NCI-H1417 treated with DMSO at 0.1 percent for 48 hours (cell line): ENCODE data around the gene NFASC.

Experiments used
- DNase-seq: peaks from one replicate; lab custom pipeline; 2025; lab: John Stamatoyannopoulos, UW

The NFASC gene

DNA sequence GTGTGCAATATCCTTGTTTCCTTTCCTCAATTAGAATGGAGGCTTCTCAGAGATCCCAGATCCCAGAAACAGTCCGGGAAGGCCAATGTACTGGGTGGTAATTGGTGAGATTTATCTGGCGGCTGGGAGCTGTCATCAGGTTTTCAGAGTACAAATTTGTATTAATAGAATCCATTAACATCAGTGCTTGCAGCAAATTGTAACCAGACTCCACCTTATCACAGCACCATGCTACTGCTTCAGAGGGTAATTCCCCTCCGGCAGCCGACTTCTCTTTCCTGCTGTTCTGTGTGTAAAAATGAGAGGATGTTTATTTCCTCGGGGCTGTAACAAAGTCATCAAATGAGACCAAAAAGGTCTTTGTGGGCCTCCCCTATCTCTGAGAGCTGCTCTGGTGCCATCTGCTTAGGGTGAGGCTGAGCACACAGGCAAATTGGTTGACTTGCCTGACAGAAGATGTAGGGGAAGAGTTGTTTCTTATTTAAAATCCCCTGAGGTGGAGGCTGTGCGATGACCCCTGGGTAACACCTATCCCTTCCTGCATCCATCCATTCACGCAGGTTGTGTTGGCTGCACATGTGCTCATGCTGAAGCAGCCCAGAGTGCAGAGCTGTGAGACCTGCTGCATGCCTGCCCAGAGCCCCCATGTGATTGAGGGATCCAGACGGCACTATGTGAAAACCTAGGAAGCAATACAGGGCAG lies 19.2 kb downstream of the NFASC start:
- no peak for DNase-seq

DNA sequence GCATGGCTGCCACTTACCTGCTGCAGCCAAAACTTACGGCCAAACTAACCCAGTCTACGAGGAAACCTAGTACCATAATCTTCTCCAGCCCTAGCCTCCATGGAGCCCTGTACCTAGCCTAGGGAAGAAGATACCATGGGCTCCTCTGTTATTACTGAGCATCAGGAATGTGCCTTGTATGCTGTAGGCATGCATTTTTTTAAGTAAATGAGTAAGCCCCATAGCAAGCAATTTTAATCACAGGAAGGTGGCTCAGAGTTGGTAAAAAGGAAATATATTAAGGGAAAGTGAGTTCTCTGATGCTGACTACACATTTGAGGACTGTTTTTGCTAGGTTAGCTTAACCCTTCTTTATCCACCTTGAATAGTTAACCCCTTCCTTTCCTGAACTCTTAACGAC lies 21.2 kb downstream of the NFASC start:
- DNase-seq: no peak

GRCh38 chr1:204894031-204894430 lies 23.4 kb downstream of the NFASC start:
- DNase-seq: no peak

DNA sequence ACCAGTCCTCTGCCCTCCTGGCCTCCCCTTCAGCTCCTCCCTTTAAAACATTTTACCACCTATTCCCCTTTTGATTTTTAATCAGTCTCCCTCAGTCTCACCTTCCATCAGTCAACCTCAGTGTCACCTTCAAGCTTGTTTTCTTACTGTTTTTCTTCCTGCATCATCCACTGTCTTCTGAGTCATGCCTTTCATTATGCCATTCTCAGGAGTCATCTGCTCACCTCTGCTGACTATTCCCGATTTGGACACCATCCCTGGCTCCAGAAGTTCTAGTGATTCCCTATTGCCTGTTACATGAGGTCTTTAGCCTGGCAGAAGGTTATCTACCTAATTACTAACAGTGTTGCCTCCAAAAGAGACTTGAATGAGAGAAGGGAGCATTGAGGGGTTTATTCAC lies 23.9 kb downstream of the NFASC start:
- no peak for DNase-seq

- no peak for DNase-seq
Measured at GRCh38 chr1:204896023-204896422, 25.4 kb downstream of the NFASC start.

DNA sequence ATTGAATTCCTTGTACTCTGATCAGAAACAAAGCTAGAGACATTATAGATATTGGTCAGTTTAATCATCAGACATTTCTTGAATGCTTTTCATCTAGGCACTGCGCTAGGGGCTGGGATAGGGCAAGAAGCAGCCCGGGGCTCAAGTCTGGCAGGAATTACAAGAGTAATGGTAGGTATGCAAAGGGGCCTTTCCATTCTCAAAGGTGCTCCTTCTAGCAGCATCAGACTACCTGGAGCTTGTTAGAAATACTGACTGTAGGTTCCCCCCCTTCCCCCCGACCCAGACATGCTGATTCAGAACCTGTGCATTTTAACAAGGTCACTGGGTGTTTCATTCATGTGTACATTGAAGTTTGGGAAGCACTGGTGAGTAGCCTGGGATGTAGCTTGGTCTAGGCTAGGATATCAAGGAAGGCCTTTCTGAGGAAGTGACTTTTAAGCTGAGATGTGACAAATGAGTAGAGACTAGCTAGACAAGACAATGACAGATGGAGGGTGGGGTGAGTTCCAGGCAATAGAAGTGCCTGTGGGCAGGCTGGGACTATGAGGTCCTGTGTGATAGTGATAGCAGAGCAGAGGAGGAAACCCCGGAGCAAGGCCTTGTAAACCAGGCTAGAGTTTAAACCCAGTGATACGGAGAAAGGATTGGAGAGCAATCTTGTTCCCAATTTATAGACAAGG lies 26.3 kb downstream of the NFASC start:
- no peak for DNase-seq

GRCh38 chr1:204900721-204901120 lies 30.1 kb downstream of the NFASC start:
- no peak for DNase-seq

GRCh38 chr1:204902671-204903070 lies 32.0 kb downstream of the NFASC start:
- no peak for DNase-seq

DNA sequence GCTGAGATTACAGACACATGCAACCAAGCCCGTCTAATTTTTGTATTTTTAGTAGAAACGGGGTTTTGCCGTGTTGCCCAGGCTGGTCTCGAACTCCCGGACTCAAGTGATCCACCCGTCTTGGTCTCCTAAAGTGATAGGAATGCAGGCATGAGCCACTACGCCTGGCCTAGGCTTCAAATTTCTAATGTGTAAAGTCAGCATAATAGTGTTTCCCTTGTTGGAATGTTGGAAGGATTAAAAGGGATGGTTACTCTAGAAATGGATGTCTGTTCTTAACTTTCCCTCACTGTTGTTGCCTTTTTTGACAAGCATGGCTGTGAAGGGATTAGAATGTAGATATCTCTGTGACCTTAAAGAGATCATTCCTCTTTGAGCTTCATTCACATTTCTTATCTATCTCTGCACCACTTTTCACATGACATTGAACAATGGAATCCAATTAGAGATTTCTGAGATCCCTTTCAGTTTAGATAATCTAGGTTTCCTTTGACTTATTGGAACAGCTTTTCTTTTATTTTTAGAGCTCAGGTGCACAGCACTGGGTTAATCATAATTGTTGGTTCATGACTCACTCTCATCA lies 33.7 kb downstream of the NFASC start:
- no peak for DNase-seq

DNA sequence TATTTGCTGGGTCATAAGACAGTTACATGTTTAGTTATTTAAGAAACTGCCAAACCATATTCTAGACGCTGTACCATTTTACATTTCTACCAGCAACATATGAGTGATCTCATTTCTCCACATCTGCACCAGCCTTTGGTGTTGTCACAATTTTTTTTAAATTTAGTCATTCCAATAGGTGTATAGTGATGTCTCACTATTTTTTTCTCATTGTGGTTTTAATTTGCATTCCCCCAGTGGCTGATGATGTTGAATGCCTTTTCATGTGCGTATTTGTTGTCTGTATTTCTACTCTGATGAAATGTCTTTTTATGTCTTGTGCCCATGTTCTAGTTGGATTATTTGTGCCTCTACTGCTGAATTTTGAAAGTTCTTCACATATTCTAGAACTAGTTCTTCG lies 38.4 kb downstream of the NFASC start:
- no peak for DNase-seq

DNA sequence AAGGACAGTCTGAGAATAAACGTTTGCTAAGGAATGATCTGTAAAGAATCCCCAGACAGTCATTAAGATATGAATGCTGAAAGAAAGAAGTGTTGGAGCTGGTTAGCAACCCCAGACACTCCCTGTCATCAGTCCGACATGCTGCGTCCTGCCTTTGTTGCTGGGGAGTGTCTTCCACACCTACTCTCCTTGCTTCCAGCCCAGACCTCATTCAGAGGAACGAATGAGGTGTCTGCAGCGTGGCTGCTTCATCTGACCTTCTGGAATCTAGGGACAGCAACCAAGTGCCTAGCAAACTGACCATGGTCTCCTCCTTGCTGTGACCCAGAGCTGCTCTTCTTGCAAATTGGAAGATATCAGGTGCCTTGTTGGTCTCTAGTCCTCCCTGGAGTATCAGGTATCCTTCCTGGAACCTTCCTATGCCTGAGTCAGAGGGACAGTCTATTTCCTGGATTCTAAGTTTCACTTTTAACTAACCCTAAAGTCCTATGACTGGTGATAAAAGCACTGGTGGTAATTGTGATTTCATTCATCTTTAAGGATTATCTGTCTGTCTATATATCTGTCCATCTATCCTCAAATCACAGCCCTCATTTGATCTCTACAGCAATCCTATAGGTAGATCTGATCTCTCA lies 45.3 kb downstream of the NFASC start:
- DNase-seq: no peak

GRCh38 chr1:204917802-204918201 lies 47.1 kb downstream of the NFASC start:
- DNase-seq: no peak

DNA sequence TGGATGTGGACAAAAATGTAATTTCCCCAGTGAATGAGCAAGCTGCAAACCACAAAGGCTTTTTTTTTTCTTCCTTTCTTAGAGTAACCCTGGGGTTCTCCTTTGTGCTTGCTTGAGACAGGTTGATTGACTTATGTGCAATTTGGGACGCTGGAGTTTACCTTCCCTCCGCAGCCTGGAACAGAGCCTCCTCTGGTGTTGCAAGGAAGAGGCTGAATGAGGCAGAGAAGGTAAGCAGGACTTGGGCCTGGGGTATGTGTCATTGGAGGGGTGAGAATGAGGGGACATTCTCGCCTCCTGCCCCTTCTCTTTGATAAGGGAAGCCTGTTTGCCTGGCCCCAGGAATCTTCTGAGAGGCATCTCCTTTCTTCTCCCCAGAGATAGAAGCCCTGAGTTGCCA lies 49.8 kb downstream of the NFASC start:
- no peak for DNase-seq

GRCh38 chr1:204920967-204921366 lies 50.3 kb downstream of the NFASC start:
- no peak for DNase-seq

- no peak for DNase-seq
Measured at GRCh38 chr1:204921855-204922516, 51.3 kb downstream of the NFASC start.

GRCh38 chr1:204923201-204923600 lies 52.5 kb downstream of the NFASC start:
- DNase-seq: no peak

GRCh38 chr1:204923626-204924012 lies 53.0 kb downstream of the NFASC start:
- no peak for DNase-seq

DNA sequence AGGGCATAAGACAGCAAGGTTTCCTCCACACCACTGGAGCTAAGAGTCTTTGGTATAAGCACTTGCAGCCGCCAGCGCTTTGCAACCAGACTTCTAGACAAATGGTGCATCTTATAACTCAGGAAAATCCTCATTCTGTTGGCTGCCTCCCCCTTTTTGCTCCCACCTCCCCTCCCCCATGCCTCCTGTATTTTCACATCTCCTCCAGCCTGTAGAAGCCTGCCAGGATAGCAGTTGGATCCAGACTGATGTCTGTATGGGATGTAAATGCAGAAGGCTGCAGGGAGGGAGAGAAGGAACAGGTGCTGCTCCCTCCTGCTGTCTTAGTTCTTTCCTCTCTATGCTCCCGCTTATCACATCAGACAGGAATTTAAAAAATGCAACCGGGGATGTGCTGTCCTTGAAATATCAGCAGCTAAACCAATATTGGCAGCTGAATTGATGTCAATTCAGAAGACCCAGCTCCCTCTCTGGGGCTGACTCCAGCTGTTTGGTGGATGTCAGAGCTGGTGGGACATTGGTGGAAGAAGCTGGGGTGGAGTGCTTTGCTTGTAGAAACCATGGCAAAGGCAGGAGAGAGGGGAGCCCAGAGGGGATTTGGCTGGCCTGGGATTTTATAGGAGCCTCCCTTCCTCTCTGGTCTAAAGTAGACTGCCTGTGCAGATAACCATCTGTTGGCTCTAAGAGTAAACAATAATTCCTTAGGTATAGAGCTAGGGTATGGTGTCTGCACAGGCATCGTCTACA lies 53.5 kb downstream of the NFASC start:
- no peak for DNase-seq

- no peak for DNase-seq
Measured at GRCh38 chr1:204925701-204926100, 55.0 kb downstream of the NFASC start.

GRCh38 chr1:204927673-204928641 lies 57.3 kb downstream of the NFASC start:
- DNase-seq: no peak
